GM12891 (cell line): ENCODE data around the gene SEC61A2.

Source experiments
- POLR2A ChIP-seq: IDR thresholded peaks from 2 replicates; pipeline ENCODE4 v1.6.1; 2011; ENCODE audit warnings: low read depth, low read length, control low read depth
- POLR2AphosphoS5 ChIP-seq: IDR thresholded peaks from 2 replicates; pipeline ENCODE4 v1.6.1; 2011; ENCODE audit warnings: low read depth, low read length, control low read depth
- POU2F2 ChIP-seq: IDR thresholded peaks from 2 replicates; pipeline ENCODE4 v1.6.1; 2011; ENCODE audit warnings: low read depth, mild to moderate bottlenecking, control low read depth, low read length, moderate library complexity
- SPI1 ChIP-seq: IDR thresholded peaks from 2 replicates; pipeline ENCODE4 v1.6.1; 2011; ENCODE audit warnings: low read depth, low read length, control low read depth
- TAF1 ChIP-seq: IDR thresholded peaks from 2 replicates; pipeline ENCODE4 v1.6.1; 2011; ENCODE audit warnings: low read depth, low read length, control low read depth

DNA sequence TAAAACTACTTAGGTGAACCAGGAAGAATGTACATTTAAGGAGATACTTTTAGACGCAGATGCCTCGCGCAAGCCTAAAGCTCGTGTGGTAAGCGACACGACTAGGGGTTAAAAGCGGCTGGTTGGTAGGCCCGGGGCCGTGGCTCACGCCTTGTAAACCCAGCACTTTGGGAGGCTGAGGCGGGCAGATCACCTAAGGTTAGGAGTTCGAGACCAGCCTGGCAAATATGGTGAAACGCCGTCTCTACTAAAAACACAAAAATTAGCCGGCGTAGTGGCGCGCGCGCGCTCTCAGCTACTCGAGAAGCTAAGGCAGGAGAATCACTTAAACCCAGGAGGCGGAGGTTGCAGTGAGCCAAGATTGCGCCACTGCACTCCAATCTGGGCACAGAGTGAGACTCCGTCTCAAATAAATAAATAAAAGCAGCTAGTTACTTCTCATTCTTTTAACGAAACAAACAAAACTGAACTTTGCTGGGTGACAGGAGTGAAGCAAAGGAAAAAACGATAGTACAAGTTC lies 65.3 kb downstream of the SEC61A2 start:
- TF ChIP-seq POLR2AphosphoS5 = no peak
- no peak for TF ChIP-seq POLR2A
- TF ChIP-seq SPI1 = no peak
- TF ChIP-seq POU2F2 = no peak
- TF ChIP-seq TAF1 = no peak
